Cardiac muscle cell (in vitro differentiated cells and primary cell): ENCODE measurements around the gene UBE2G1. TPM values are rescaled to one million over a fixed set of nuclear protein-coding genes. Genes with fewer than 3 reads are reported as not detected.
A peak's percentile ranks its signal among the peaks of the same experiment; 100 is the strongest.

Source experiments
- DNase-seq, 2 donors: peaks; one replicate each; pipeline versions ENCODE4 v3.0.0 to v3.0.0-alpha.2; 2010 to 2017; ENCODE audit warnings: low read depth in 1 of 2, low spot score in 1 of 2
- H3K27ac ChIP-seq: fragments of 200-600 bp; sonication (generic); 2 replicates; pipeline ENCODE4 v1.5.1; 2016
- H3K27me3 ChIP-seq: fragments of 200-600 bp; sonication (generic); 2 replicates; pipeline ENCODE4 v1.6.0; 2016; ENCODE audit warnings: control low read depth
- H3K36me3 ChIP-seq: fragments of 200-600 bp; sonication (generic); 2 replicates; pipeline ENCODE4 v1.5.1; 2016; ENCODE audit warnings: control low read depth
- H3K4me1 ChIP-seq: fragments of 200-600 bp; sonication (generic); 2 replicates; pipeline ENCODE4 v1.8.1; 2017; ENCODE audit warnings: low read depth, mild to moderate bottlenecking, mixed run types
- H3K4me3 ChIP-seq: fragments of 200-600 bp; sonication (generic); 2 replicates; pipeline ENCODE4 v1.5.1; 2016; ENCODE audit warnings: mild to moderate bottlenecking
- H3K9me3 ChIP-seq: fragments of 200-600 bp; sonication (generic); 2 replicates; pipeline ENCODE4 v1.5.1; 2017; ENCODE audit warnings: low read depth, mild to moderate bottlenecking, control low read depth
- CTCF ChIP-seq: IDR thresholded peaks from 2 replicates; pipeline ENCODE4 v1.5.1; 2012; ENCODE audit warnings: low read depth, mild to moderate bottlenecking, low read length
- polyA plus RNA-seq: library from polyadenylated mRNA; unstranded; fragments of >200 nt; fragmentation: Nextera tagmentation; extraction: Ambion mirVana; gene quantifications from 2 replicates; pipeline ENCODE4 v1.2.1, GENCODE V29; 2016
- total RNA-seq: library from RNA; depleted of rRNA; stranded (reverse); fragments of >200 nt; gene quantifications from 2 replicates; pipeline ENCODE4 v1.2.3, GENCODE V29; 2016

Gene UBE2G1
- total and polyA plus RNA-seq, 2 experiments from 2014 or later, result 99.0 to 107 TPM

- H3K4me3 ChIP-seq, result no peak overlapping the region
- H3K36me3 ChIP-seq, result no peaks in the 10 kb centered on the region
- no peak for TF ChIP-seq CTCF
- H3K27me3 ChIP-seq, result no peaks in the 10 kb centered on the region
- no peaks in the 10 kb centered on the region for H3K9me3 ChIP-seq
- DNase-seq, result peak in 1 of 2 donors; percentile 45
- H3K27ac ChIP-seq, result no peak overlapping the region
- H3K4me1 ChIP-seq, result no peaks in the 10 kb centered on the region
Observed at GRCh38 chr17:4407216-4407615, 40.7 kb upstream of the UBE2G1 start.

- DNase-seq, result no peak
- TF ChIP-seq CTCF, result no peak
Observed at GRCh38 chr17:4406386-4406785, 39.9 kb upstream of the UBE2G1 start.

GRCh38 chr17:4405699-4406098 lies 39.2 kb upstream of the UBE2G1 start:
- TF ChIP-seq CTCF, result no peak
- Histone ChIP-seq H3K9me3 (no peaks in the 10 kb centered on the region), H3K4me1 (no peaks in the 10 kb centered on the region), H3K36me3 (no peaks in the 10 kb centered on the region), H3K27ac (no peak overlapping the region), H3K4me3 (no peak overlapping the region), H3K27me3 (no peaks in the 10 kb centered on the region)
- DNase-seq, result no peak

More at GRCh38 chr17:4406386-4406785, 39.9 kb upstream of the UBE2G1 start:
- Histone ChIP-seq H3K27me3 (no peaks in the 10 kb centered on the region), H3K4me3 (no peak overlapping the region), H3K4me1 (no peaks in the 10 kb centered on the region), H3K9me3 (no peaks in the 10 kb centered on the region), H3K36me3 (no peaks in the 10 kb centered on the region), H3K27ac (no peak overlapping the region)

GRCh38 chr17:4405038-4405669 lies 38.7 kb upstream of the UBE2G1 start:
- Histone ChIP-seq H3K27me3 (no peaks in the 10 kb centered on the region), H3K27ac (no peak overlapping the region), H3K9me3 (no peaks in the 10 kb centered on the region), H3K4me3 (no peak overlapping the region), H3K4me1 (no peaks in the 10 kb centered on the region), H3K36me3 (no peaks in the 10 kb centered on the region)
- no peak for DNase-seq
- TF ChIP-seq CTCF, result no peak

GRCh38 chr17:4397840-4398239 lies 31.4 kb upstream of the UBE2G1 start:
- H3K4me3 ChIP-seq, result no peak overlapping the region
- no peaks in the 10 kb centered on the region for H3K36me3 ChIP-seq
- no peaks in the 10 kb centered on the region for H3K27me3 ChIP-seq
- no peak overlapping the region for H3K27ac ChIP-seq
- no peak for DNase-seq
- TF ChIP-seq CTCF, result no peak
- no peaks in the 10 kb centered on the region for H3K9me3 ChIP-seq
- H3K4me1 ChIP-seq, result no peaks in the 10 kb centered on the region

GRCh38 chr17:4395111-4395478 lies 28.6 kb upstream of the UBE2G1 start:
- no peaks in the 10 kb centered on the region for H3K36me3 ChIP-seq
- H3K27ac ChIP-seq, result no peak overlapping the region
- no peaks in the 10 kb centered on the region for H3K4me1 ChIP-seq
- H3K4me3 ChIP-seq, result no peak overlapping the region
- no peak for DNase-seq
- TF ChIP-seq CTCF, result no peak
- no peaks in the 10 kb centered on the region for H3K9me3 ChIP-seq
- H3K27me3 ChIP-seq, result no peaks in the 10 kb centered on the region
